OCI-LY7 (cell line): ENCODE measurements around the gene GRID1. TPM values are rescaled to one million over a fixed set of nuclear protein-coding genes. Genes with fewer than 3 reads are reported as not detected.

Experiments
- BruUV-seq: library from RNA; stranded (reverse); fragments of 400-500 nt; replicated peaks from 2 replicates; lab custom pipeline; 2021; lab: Mats Ljungman, UMichigan
- CTCF ChIA-PET: fragments of 300-600 bp; sonication (Branson Sonifier 250); formaldehyde crosslinking; loops from one replicate; lab custom pipeline; 2022; ENCODE audit warnings: antibody characterized with exemption; ENCODE audit not compliant: unreplicated experiment; lab: Charles Lee
- POLR2A ChIA-PET: fragments of 300-600 bp; sonication (Branson Sonifier 250); formaldehyde crosslinking; loops from one replicate; lab custom pipeline; 2022; ENCODE audit warnings: antibody characterized with exemption; lab: Charles Lee
- DNase-seq: peaks from one replicate; pipeline ENCODE4 v3.0.0-alpha.2; 2015; ENCODE audit warnings: low spot score
- H2AFZ ChIP-seq: fragments of 200-600 bp; sonication (generic), shearing (Covaris generic); 2 replicates; pipeline ENCODE4 v1.6.1; 2014; ENCODE audit warnings: mild to moderate bottlenecking, antibody characterized with exemption, low read length, moderate library complexity
- H3K27ac ChIP-seq: fragments of 200-600 bp; sonication (generic); 2 replicates; pipeline ENCODE4 v1.5.1; 2014; ENCODE audit warnings: mixed run types, low read depth, mild to moderate bottlenecking, moderate library complexity, low read length, inconsistent platforms; ENCODE audit not compliant: poor library complexity, severe bottlenecking
- H3K36me3 ChIP-seq: fragments of 200-600 bp; sonication (generic); 2 replicates; pipeline ENCODE4 v1.6.1; 2014; ENCODE audit warnings: mild to moderate bottlenecking, antibody characterized with exemption, low read length, moderate library complexity, mixed read lengths; ENCODE audit not compliant: insufficient read depth
- H3K4me1 ChIP-seq: fragments of 200-600 bp; sonication (generic); 2 replicates; pipeline ENCODE4 v1.5.1; 2014; ENCODE audit warnings: mild to moderate bottlenecking, low read length; ENCODE audit not compliant: insufficient read depth, poor library complexity, severe bottlenecking
- H3K4me2 ChIP-seq: fragments of 200-600 bp; sonication (generic); 2 replicates; pipeline ENCODE4 v1.6.1; 2014; ENCODE audit warnings: mild to moderate bottlenecking, low read length
- H3K4me3 ChIP-seq: fragments of 200-600 bp; sonication (generic); 2 replicates; pipeline ENCODE4 v1.5.1; 2014; ENCODE audit warnings: mild to moderate bottlenecking, low read depth, low read length; ENCODE audit not compliant: poor library complexity, severe bottlenecking
- H3K79me2 ChIP-seq: fragments of 200-600 bp; sonication (generic); 2 replicates; pipeline ENCODE4 v1.6.1; 2016; ENCODE audit warnings: low read depth, mild to moderate bottlenecking, low read length, moderate library complexity, mixed read lengths; ENCODE audit not compliant: insufficient read depth
- H3K9me2 ChIP-seq: fragments of 200-600 bp; sonication (generic); 2 replicates; pipeline ENCODE4 v1.6.1; 2016; ENCODE audit warnings: mild to moderate bottlenecking, low read length, mixed read lengths; ENCODE audit not compliant: insufficient read depth
- H3K9me3 ChIP-seq: fragments of 200-600 bp; sonication (generic); 2 replicates; pipeline ENCODE4 v1.6.1; 2014; ENCODE audit warnings: mild to moderate bottlenecking, mixed run types, low read length, mixed read lengths
- H4K20me1 ChIP-seq: fragments of 200-600 bp; sonication (generic); 2 replicates; pipeline ENCODE4 v1.6.1; 2014; ENCODE audit warnings: mild to moderate bottlenecking, antibody characterized with exemption, low read length, moderate library complexity, mixed read lengths; ENCODE audit not compliant: insufficient read depth
- EZH2phosphoT487 ChIP-seq: fragments of 200-600 bp; sonication (generic); IDR thresholded peaks from 2 replicates; pipeline ENCODE4 v1.6.1; 2018; ENCODE audit warnings: low read depth, borderline replicate concordance, mild to moderate bottlenecking, mixed run types, antibody characterized with exemption, low read length, moderate library complexity, mixed read lengths
- intact Hi-C: fragments of 100-400 bp; cut with micrococcal nuclease; formaldehyde crosslinking; loops from one replicate; pipeline ENCODE4 v1.10.0; 2022; ENCODE audit not compliant: unreplicated experiment
- total RNA-seq, 2 experiments: library from RNA; depleted of rRNA in 1 of 2; stranded (reverse); fragments of >200 nt in 1 of 2; shearing (Covaris generic) in 1 of 2; gene quantifications; 2 replicates each; pipeline ENCODE4 v1.2.3, GENCODE V29; 2014 to 2022
- TF ChIP-seq, protein P1 (sequence below): fragments of 200-600 bp; sonication (generic); conservative IDR thresholded peaks from 2 replicates; pipeline ENCODE4 v1.5.1; 2014; ENCODE audit warnings: mild to moderate bottlenecking, antibody characterized with exemption, low read length, moderate library complexity, mixed read lengths

The GRID1 gene
- total RNA-seq, 2 experiments from 2014 or later = 1.6 to 3.7 TPM

DNA sequence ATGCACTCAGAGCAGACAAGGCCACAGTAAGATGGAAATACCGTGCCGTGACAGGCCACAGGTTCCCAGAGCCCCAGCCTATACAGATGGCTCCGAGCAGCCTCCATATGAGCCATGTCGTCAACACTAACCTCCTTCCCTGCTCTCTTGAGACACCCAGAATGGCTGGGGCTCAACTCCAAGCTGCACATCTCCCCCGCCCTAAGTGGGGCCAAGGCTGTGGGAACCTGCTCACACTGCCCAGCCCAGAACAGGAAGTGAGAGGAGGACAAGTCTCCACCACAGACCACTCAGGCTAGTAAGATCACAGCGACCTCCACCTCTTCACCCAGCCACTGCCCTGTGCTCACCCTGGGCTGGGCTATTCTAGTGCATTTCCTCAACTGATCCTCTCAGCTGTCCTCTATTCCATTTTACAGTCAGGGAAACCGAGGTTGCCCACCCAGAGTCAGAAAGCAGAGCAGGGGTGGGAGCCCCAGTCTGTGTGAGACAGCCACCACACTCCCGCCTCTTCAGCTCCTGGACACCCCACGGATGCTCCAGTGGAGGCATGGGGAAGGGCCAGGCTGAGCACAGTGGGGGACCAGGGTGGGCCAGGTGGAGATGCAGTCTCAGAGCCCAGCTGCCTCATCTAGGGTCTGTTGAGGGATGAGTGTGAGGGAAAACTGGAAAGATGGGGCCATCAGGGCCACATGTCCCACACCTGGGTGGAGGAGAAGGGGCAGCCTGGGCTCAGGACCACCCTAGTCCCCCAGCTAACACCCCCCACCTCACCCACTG is 11.6 kb downstream of the GRID1 start:
- DNase-seq = no peak
- CTCF ChIA-PET = interaction anchor here (0.6 to 1.4 kb wide), 2 partner anchors 10 to 929 kb away, joined by 3 read pairs; no protein-coding TSS in a partner anchor
- peaks cover 13% of the 10 kb centered on the region for H3K4me1 ChIP-seq
- no peak overlapping the region for H2AFZ ChIP-seq
- no peaks in the 10 kb centered on the region for H3K79me2 ChIP-seq
- no peak overlapping the region for H3K4me3 ChIP-seq
- H3K4me2 ChIP-seq = no peak overlapping the region
- no peaks in the 10 kb centered on the region for H3K9me3 ChIP-seq
- TF ChIP-seq, protein P1, sequence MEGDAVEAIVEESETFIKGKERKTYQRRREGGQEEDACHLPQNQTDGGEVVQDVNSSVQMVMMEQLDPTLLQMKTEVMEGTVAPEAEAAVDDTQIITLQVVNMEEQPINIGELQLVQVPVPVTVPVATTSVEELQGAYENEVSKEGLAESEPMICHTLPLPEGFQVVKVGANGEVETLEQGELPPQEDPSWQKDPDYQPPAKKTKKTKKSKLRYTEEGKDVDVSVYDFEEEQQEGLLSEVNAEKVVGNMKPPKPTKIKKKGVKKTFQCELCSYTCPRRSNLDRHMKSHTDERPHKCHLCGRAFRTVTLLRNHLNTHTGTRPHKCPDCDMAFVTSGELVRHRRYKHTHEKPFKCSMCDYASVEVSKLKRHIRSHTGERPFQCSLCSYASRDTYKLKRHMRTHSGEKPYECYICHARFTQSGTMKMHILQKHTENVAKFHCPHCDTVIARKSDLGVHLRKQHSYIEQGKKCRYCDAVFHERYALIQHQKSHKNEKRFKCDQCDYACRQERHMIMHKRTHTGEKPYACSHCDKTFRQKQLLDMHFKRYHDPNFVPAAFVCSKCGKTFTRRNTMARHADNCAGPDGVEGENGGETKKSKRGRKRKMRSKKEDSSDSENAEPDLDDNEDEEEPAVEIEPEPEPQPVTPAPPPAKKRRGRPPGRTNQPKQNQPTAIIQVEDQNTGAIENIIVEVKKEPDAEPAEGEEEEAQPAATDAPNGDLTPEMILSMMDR = no peak
- no peak for TF ChIP-seq EZH2phosphoT487
- no peaks in the 10 kb centered on the region for H3K9me2 ChIP-seq
- intact Hi-C loops = no loop called here
- POLR2A ChIA-PET = interaction anchor here (1.2 kb wide), 1 partner anchor 36 kb away, joined by 3 read pairs; no protein-coding TSS in a partner anchor
- no peaks in the 10 kb centered on the region for H4K20me1 ChIP-seq
- no peaks in the 10 kb centered on the region for H3K36me3 ChIP-seq
- no TSS peak for BruUV-seq
- H3K27ac ChIP-seq = no peak overlapping the region

DNA sequence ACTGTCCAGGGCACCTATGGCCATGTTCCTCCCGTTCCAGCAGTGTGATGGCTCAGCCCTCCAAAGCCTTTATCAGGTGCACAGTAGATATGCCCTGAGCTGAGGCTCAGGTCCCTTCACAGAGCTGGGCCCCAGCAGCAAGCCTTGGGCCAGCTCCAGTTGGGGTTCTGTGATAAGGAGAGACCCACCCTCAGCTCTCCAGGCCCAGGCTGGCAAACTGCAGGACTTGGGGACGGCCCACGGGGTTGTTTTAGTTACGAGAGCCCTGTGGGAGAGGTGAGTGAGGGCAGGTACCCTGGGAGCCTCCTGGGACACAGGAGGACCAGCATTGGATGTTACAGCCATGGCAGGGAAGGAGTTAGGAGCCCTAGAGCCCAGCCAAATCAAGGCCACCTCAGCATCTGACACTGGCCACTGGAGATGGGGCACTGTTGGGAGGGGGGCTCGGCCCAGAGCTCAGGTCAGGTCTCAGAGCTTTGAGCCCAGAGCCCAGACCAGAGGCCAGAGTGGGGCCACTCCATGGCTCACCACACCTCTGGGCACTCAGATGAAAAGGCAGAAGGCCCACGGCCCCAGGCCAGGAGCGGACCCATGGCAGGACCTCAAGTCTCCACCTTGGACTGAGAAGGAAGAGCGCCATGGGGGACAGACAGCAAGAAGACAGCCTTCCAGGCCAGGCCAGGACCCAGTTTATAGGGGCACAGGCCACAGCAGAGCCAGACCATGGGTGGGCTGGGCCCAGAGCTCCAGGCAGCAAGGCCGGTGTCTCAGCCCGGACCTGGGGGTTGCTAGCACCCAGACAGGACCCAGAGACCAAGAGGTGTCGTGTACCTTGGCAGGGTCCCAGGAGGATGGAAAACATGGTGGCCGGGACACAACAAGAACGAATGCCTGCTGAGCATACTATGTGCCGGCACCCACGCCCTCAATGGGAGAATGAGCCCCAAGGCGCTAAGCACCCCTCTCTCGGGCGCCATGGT is 12.8 kb downstream of the GRID1 start:
- Histone ChIP-seq H2AFZ (no peak overlapping the region), H3K4me2 (no peak overlapping the region), H3K36me3 (no peaks in the 10 kb centered on the region), H4K20me1 (no peaks in the 10 kb centered on the region), H3K27ac (no peak overlapping the region), H3K79me2 (no peaks in the 10 kb centered on the region), H3K4me1 (peaks cover 13% of the 10 kb centered on the region), H3K9me2 (no peaks in the 10 kb centered on the region), H3K9me3 (no peaks in the 10 kb centered on the region), H3K4me3 (no peak overlapping the region)
- intact Hi-C loops = no loop called here
- CTCF ChIA-PET = no interaction called here
- BruUV-seq = no TSS peak
- TF ChIP-seq, protein P1 = no peak
- TF ChIP-seq EZH2phosphoT487 = no peak
- no peak for DNase-seq
- POLR2A ChIA-PET = interaction anchor here (0.7 kb wide), 1 partner anchor 205 kb away, joined by 7 read pairs; no protein-coding TSS in a partner anchor
